ENCODE measurements around the gene GPR150. TPM values are rescaled to one million over a fixed set of nuclear protein-coding genes. Genes with fewer than 3 reads are reported as not detected.

Gene GPR150
- total and polyA plus RNA-seq, 2 of the 4 experiments (the other 2 are of a cell fraction): under 0.01 to 0.10 TPM

GRCh38 chr5:95644351-95645042 lies 24.6 kb downstream of the GPR150 start:
- H3K4me3 ChIP-seq (ENCODE audit: insufficient read depth, low read depth, low read length): no peak overlapping the region
- no TSS peak for BruUV-seq (replicated peaks)
- peak overlapping the region in 1 of 2 experiments; percentile 83; a peak in 2 of 4 replicates for H4K8ac ChIP-seq (ENCODE audit: low read depth in 2 of 2, low read length in 2 of 2)
- H3K18ac ChIP-seq (ENCODE audit: low read depth, low read length): no peak overlapping the region
- peak overlapping the region; percentile 72; the same call in 1 of the 3 replicates for H2BK15ac ChIP-seq (ENCODE audit: low read depth, low read length)
- H3K4ac ChIP-seq (ENCODE audit: low read depth, low read length): peak overlapping the region; percentile 51; the same call in 1 of the 2 replicates
- 0 out of 2 replicates have a peak overlapping the region, but pooled peaks have one; percentile 16 for H4K91ac ChIP-seq (ENCODE audit: insufficient read depth, low read depth, low read length)
- ATAC-seq (ENCODE audit: low read depth) (peak; percentile 45), DNase-seq (peak; percentile 65)
- H4K5ac ChIP-seq (ENCODE audit: low read depth, low read length): no peak overlapping the region
- in situ Hi-C loops (cut with MboI; ENCODE audit: low sequenced_read_pairs): loop anchor here (25.0 kb wide), 1 partner anchor 668 kb away; no protein-coding TSS in a partner anchor
- 0% methylated on average over 1 of the region's 4 CpGs; no CpG with 5 or more reads in 1 of the 2 experiments for WGBS, 2 experiments (ENCODE audit: extremely low coverage in 2 of 2, insufficient read length in 1 of 2)
- peak overlapping the region; percentile 71 for H2AFZ ChIP-seq (replicated peaks; ENCODE audit: low read length, poor library complexity)
- H3K36me3 ChIP-seq (ENCODE audit: control insufficient read depth, insufficient read depth, low read length): no peaks in the 10 kb centered on the region
- no peaks in the 10 kb centered on the region for H3K27me3 ChIP-seq (ENCODE audit: control insufficient read depth, insufficient read depth, low read length)
- H3K79me1 ChIP-seq (ENCODE audit: low read depth in 1 of 2, low read length in 2 of 2): no peaks in the 10 kb centered on the region
- H2BK5ac ChIP-seq (ENCODE audit: low read depth, low read length, poor library complexity, severe bottlenecking): no peak overlapping the region
- no peak overlapping the region for H3K4me2 ChIP-seq (ENCODE audit: low read depth, low read length)
- H3K27ac ChIP-seq (ENCODE audit: insufficient read depth, low read length): no peak overlapping the region
- H3K14ac ChIP-seq (replicated peaks; ENCODE audit: low read depth, low read length): peak overlapping the region; percentile 35
- H3K9me3 ChIP-seq (ENCODE audit: control insufficient read depth, insufficient read depth, low read length): no peaks in the 10 kb centered on the region
- peaks cover 4% of the 10 kb centered on the region for H3K4me1 ChIP-seq (ENCODE audit: control insufficient read depth, insufficient read depth, low read length)
- peak overlapping the region; percentile 37; the same call in 1 of the 2 replicates for H2AK5ac ChIP-seq (ENCODE audit: low read depth, low read length)
- peak overlapping the region; percentile 52; the same call in 1 of the 2 replicates for H3K56ac ChIP-seq (ENCODE audit: extremely low read depth, insufficient read depth, low read length)
- H4K20me1 ChIP-seq (ENCODE audit: insufficient read depth, low read length): no peaks in the 10 kb centered on the region
- intact Hi-C loops (cut with micrococcal nuclease): loop anchor here (1.0 to 10.0 kb wide), 4 partner anchors 88 to 960 kb away; partner anchors contain the start of gene RHOBTB3
- peak overlapping the region; percentile 91 for H2BK20ac ChIP-seq (ENCODE audit: low read depth, low read length)
- H2AK9ac ChIP-seq (replicated peaks; ENCODE audit: low read depth, low read length, poor library complexity): no peak overlapping the region
- H2BK120ac ChIP-seq (ENCODE audit: low read depth, low read length): peak overlapping the region; percentile 76
- TF ChIP-seq, protein P1, sequence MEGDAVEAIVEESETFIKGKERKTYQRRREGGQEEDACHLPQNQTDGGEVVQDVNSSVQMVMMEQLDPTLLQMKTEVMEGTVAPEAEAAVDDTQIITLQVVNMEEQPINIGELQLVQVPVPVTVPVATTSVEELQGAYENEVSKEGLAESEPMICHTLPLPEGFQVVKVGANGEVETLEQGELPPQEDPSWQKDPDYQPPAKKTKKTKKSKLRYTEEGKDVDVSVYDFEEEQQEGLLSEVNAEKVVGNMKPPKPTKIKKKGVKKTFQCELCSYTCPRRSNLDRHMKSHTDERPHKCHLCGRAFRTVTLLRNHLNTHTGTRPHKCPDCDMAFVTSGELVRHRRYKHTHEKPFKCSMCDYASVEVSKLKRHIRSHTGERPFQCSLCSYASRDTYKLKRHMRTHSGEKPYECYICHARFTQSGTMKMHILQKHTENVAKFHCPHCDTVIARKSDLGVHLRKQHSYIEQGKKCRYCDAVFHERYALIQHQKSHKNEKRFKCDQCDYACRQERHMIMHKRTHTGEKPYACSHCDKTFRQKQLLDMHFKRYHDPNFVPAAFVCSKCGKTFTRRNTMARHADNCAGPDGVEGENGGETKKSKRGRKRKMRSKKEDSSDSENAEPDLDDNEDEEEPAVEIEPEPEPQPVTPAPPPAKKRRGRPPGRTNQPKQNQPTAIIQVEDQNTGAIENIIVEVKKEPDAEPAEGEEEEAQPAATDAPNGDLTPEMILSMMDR (conservative IDR thresholded peaks at IDR 0.05; ENCODE audit: low read depth, low read length): peak; percentile 78
- peak; percentile 80 for TF ChIP-seq RAD21 (IDR thresholded peaks at IDR 0.05; ENCODE audit: low read length)
- TF ChIP-seq SMC3 (IDR thresholded peaks at IDR 0.05; ENCODE audit: low read depth, low read length): peak; percentile 66
- no peak for TF ChIP-seq MAFK (IDR thresholded peaks at IDR 0.05; ENCODE audit: low read depth, low read length)
- no peaks in the 10 kb centered on the region for H3K9me1 ChIP-seq (ENCODE audit: insufficient read depth, low read length)
- dilution Hi-C loops (cut with HindIII; ENCODE audit: low sequenced_read_pairs, unreplicated experiment): no loop called here
- H3K9ac ChIP-seq (ENCODE audit: low read depth, low read length): peak overlapping the region; percentile 45; the same call in 1 of the 2 replicates
- ChIA-PET POLR2A (ENCODE audit: unreplicated experiment) (no interaction called here), CTCF (interaction anchor here (0.5 to 1.4 kb wide), 6 partner anchors 15 to 637 kb away, joined by 3 to 5 read pairs (median 3); no protein-coding TSS in a partner anchor)
- H3K23ac ChIP-seq (ENCODE audit: low read depth, low read length): no peak overlapping the region

Data from IMR-90 (cell line).